ENCODE results near the gene INSM2. TPM values are rescaled to one million over a fixed set of nuclear protein-coding genes. Genes with fewer than 3 reads are reported as not detected.

INSM2 gene
- total RNA-seq, 3 donors from 2014 or later: not detected

DNA sequence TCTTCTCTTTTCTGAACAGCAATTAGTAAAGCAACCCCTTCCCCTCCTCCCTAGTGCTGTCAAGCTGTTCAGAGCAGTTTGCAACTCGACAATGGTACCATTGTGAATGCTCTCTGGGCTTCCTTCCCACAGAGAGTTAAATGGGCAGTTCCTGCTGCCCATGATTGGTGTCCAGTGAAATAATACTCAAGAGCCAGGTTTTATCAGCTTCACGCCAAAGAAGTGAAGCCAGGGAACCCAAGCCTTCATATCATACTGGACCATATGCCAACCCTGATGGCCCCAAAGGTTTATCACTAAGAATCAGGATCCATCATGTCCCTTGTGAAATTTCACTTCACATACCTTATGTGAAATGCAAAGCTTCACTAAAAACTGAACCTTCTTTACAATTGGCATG lies 24.7 kb downstream of the INSM2 start:
- H3K4me1 ChIP-seq (ENCODE audit: low read depth): no peaks in the 10 kb centered on the region
- intact Hi-C loops (cut with DNase I, micrococcal nuclease): no loop called here
- ATAC-seq (no peak), DNase-seq (no peak)
- H3K36me3 ChIP-seq (ENCODE audit: low read depth): no peaks in the 10 kb centered on the region
- no peak overlapping the region for H3K4me3 ChIP-seq
- TF ChIP-seq, protein P1, sequence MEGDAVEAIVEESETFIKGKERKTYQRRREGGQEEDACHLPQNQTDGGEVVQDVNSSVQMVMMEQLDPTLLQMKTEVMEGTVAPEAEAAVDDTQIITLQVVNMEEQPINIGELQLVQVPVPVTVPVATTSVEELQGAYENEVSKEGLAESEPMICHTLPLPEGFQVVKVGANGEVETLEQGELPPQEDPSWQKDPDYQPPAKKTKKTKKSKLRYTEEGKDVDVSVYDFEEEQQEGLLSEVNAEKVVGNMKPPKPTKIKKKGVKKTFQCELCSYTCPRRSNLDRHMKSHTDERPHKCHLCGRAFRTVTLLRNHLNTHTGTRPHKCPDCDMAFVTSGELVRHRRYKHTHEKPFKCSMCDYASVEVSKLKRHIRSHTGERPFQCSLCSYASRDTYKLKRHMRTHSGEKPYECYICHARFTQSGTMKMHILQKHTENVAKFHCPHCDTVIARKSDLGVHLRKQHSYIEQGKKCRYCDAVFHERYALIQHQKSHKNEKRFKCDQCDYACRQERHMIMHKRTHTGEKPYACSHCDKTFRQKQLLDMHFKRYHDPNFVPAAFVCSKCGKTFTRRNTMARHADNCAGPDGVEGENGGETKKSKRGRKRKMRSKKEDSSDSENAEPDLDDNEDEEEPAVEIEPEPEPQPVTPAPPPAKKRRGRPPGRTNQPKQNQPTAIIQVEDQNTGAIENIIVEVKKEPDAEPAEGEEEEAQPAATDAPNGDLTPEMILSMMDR (IDR thresholded peaks at IDR 0.05): no peak
- H3K9me3 ChIP-seq: no peaks in the 10 kb centered on the region

DNA sequence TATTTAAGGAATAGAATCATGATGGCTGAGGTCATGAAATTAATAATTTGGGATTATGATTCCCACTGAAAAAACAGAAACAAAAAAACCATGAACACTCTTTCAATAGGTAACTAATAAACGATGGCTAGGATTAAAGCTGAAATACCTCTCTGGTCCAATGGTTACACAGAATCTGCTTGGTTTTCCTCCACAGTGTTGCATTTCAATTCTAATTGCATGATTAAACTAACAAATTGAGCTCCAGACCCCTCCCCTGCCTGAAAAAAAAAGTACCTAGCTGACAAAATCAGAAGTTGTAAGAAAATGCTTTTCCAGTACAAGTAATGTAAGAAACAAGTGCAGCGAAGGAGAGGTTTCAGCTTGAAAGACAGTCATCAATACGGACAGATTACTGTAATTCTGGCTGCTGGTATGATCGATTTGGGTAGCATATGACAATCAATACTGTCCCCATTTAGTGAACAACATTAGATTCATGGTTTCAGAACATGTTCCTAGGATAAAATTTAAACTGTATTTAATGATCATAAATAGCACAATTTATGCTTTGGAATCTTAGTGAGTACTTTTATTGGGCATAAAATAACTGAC lies 32.0 kb downstream of the INSM2 start:
- Histone ChIP-seq H3K4me3 (no peak overlapping the region), H3K4me1 (ENCODE audit: low read depth) (no peaks in the 10 kb centered on the region), H3K9me3 (no peaks in the 10 kb centered on the region), H3K36me3 (ENCODE audit: low read depth) (no peaks in the 10 kb centered on the region)
- no peak for ATAC-seq
- TF ChIP-seq, protein P1 (IDR thresholded peaks at IDR 0.05): no peak
- DNase-seq: no peak
- intact Hi-C loops (cut with DNase I, micrococcal nuclease): no loop called here

DNA sequence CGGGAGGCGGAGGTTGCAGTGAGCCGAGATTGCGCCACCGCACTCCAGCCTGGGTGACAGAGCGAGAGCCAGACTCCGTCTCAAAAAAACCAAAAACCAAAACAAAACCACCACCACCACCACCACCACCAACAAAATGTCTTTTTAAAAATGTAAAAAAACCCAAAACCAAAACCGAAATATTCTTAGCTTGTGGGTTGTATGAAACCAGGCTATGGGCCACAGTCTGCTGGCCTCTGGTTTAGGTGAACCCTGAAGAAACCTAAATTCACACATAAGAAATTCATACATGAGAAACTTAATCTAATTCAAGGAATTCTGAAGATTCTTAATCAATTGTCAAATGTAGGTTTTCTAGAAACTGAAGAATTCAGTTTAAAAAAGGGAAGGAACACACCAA lies 37.6 kb downstream of the INSM2 start:
- Histone ChIP-seq H3K4me3 (no peak overlapping the region), H3K4me1 (ENCODE audit: low read depth) (no peaks in the 10 kb centered on the region), H3K9me3 (no peaks in the 10 kb centered on the region), H3K36me3 (ENCODE audit: low read depth) (no peaks in the 10 kb centered on the region)
- TF ChIP-seq, protein P1 (IDR thresholded peaks at IDR 0.05): no peak
- intact Hi-C loops (cut with DNase I, micrococcal nuclease): no loop called here
- no peak for DNase-seq
- ATAC-seq: no peak

DNA sequence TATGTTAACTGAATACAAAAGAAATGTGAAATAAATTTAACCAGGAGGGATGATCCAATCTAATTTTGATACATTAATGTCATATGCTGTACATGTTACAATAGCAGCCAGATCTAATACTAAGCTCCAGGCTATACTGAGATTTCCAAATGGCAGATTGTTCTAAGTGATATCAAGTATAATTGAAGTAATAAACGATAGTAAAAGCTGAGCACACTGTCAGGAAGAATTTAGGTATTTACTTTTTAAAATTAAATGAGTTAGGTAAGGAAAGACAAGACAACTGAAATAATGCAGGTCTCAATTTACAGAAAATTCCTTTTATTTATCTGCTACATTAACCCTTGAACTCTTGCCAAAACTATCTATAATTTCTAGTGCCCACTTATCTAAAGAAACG lies 39.9 kb downstream of the INSM2 start:
- DNase-seq (no peak), ATAC-seq (no peak)
- H3K4me1 ChIP-seq (ENCODE audit: low read depth): no peaks in the 10 kb centered on the region
- TF ChIP-seq, protein P1 (IDR thresholded peaks at IDR 0.05): no peak
- no peaks in the 10 kb centered on the region for H3K36me3 ChIP-seq (ENCODE audit: low read depth)
- H3K4me3 ChIP-seq: no peak overlapping the region
- intact Hi-C loops (cut with DNase I, micrococcal nuclease): no loop called here
- H3K9me3 ChIP-seq: no peaks in the 10 kb centered on the region

DNA sequence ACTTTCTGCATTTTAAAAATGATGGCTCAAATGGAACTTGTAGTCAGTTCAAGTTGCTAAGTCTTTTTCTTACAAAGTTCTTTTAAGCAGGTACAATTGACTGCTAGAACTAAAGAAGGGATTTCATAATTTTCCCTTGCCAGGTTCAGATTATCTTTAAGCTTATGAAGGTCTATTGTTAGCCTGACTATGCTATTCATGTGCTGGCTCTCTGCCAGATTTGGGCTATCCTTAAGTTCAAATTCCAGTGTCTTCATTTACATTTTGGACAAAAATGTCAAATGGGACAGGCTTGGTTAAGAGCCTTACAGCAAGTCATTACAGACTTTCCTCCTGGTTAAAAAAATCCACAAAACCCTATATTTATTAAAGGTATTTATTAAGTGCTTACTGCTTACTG lies 42.3 kb downstream of the INSM2 start:
- no peaks in the 10 kb centered on the region for H3K4me1 ChIP-seq (ENCODE audit: low read depth)
- TF ChIP-seq, protein P1 (IDR thresholded peaks at IDR 0.05): no peak
- no peak overlapping the region for H3K4me3 ChIP-seq
- intact Hi-C loops (cut with DNase I, micrococcal nuclease): no loop called here
- H3K36me3 ChIP-seq (ENCODE audit: low read depth): no peaks in the 10 kb centered on the region
- H3K9me3 ChIP-seq: no peaks in the 10 kb centered on the region
- no peak for ATAC-seq
- no peak for DNase-seq

DNA sequence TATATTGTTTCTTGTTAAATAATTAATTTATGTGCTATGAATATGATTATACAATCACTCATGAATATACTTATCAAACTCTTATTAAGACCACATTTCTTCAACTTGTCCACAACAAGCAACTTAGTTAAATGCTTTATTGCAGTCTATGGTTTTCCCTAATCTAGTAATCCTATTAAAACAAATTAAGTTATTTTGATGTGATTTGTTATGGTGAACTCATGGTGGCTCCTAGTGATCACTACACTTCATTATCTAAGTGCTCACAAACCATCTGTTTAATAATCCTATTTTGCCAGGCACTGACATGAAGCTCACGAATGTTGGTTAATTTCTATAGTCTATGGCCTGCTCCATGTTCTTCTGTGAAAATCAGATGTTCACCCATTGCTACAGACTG lies 42.9 kb downstream of the INSM2 start:
- DNase-seq (no peak), ATAC-seq (no peak)
- TF ChIP-seq, protein P1 (IDR thresholded peaks at IDR 0.05): no peak
- Histone ChIP-seq H3K4me3 (no peak overlapping the region), H3K4me1 (ENCODE audit: low read depth) (no peaks in the 10 kb centered on the region), H3K36me3 (ENCODE audit: low read depth) (no peaks in the 10 kb centered on the region), H3K9me3 (no peaks in the 10 kb centered on the region)
- intact Hi-C loops (cut with DNase I, micrococcal nuclease): no loop called here
